ENCODE data around the gene ACY1.

- no peak for TF ChIP-seq CTCF (IDR thresholded peaks at IDR 0.05 in 2 of 3, conservative IDR thresholded peaks at IDR 0.05 in 1 of 3; ENCODE audit: control insufficient read depth in 2 of 3, extremely low read depth in 1 of 3, insufficient read depth in 1 of 3, low read depth in 3 of 3, low read length in 3 of 3)
- TF ChIP-seq ELK1 (IDR thresholded peaks at IDR 0.05; ENCODE audit: low read depth, low read length) = no peak
- no peak for TF ChIP-seq GABPA (IDR thresholded peaks at IDR 0.05; ENCODE audit: low read depth)
Measured at GRCh38 chr3:52029053-52029452, 45.7 kb downstream of the ACY1 start.

Data from GM12878 (cell line).